Hepatocyte (in vitro differentiated cells): ENCODE data around the gene AADAT.

Experiments
- EZH2 ChIP-seq: fragments of 200-600 bp; sonication (generic); IDR thresholded peaks from 2 replicates; pipeline ENCODE4 v1.6.1; 2016; ENCODE audit warnings: antibody characterized with exemption, mild to moderate bottlenecking, borderline replicate concordance
- TF ChIP-seq, protein P1 (sequence below): fragments of 200-600 bp; sonication (generic); IDR thresholded peaks from 2 replicates; pipeline ENCODE4 v1.5.1; 2016; ENCODE audit warnings: antibody characterized with exemption, mild to moderate bottlenecking; ENCODE audit not compliant: poor library complexity

- TF ChIP-seq, protein P1, sequence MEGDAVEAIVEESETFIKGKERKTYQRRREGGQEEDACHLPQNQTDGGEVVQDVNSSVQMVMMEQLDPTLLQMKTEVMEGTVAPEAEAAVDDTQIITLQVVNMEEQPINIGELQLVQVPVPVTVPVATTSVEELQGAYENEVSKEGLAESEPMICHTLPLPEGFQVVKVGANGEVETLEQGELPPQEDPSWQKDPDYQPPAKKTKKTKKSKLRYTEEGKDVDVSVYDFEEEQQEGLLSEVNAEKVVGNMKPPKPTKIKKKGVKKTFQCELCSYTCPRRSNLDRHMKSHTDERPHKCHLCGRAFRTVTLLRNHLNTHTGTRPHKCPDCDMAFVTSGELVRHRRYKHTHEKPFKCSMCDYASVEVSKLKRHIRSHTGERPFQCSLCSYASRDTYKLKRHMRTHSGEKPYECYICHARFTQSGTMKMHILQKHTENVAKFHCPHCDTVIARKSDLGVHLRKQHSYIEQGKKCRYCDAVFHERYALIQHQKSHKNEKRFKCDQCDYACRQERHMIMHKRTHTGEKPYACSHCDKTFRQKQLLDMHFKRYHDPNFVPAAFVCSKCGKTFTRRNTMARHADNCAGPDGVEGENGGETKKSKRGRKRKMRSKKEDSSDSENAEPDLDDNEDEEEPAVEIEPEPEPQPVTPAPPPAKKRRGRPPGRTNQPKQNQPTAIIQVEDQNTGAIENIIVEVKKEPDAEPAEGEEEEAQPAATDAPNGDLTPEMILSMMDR, result no peak
- TF ChIP-seq EZH2, result no peak
Measured at GRCh38 chr4:170059421-170059820, 30.3 kb downstream of the AADAT start.
